GM21515 (cell line): ENCODE results near the gene SEMA6B.
"Not testable (repeated sequence)": the region's sequence is repeated elsewhere in the genome, so short reads cannot be mapped to it uniquely, and the experiment has no call there.

ENCODE experiments used
- ATAC-seq: cut with Tn5 transposase; IDR thresholded peaks from one replicate; pipeline ENCODE4 v1.9.1; 2021; ENCODE audit not compliant: unreplicated experiment

SEMA6B gene

DNA sequence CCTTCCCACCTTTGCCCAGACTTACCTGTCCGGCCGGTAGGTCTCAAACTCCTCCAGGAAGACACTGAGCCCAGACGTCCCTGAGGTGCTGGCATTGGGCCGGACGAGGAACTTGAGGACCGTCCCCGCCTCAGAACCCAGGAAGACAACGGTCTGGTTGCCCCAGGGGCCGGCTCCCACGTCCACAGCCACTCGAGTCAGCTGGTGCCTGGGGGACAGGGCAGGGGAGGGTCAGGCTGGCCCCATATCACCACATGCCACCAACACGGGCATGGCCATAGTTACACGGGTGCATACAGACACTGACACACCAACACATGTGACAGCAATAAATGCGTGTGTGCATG, 11.3 kb downstream of the SEMA6B start:
- no peak for ATAC-seq

GRCh38 chr19:4547303-4548237, 11.9 kb downstream of the SEMA6B start:
- ATAC-seq = no peak

GRCh38 chr19:4543842-4544647, 15.4 kb downstream of the SEMA6B start:
- ATAC-seq = no peak

- no peak for ATAC-seq
Observed at GRCh38 chr19:4542896-4543841, 16.3 kb downstream of the SEMA6B start.

GRCh38 chr19:4541806-4542145, 17.7 kb downstream of the SEMA6B start:
- ATAC-seq = not testable (repeated sequence)

DNA sequence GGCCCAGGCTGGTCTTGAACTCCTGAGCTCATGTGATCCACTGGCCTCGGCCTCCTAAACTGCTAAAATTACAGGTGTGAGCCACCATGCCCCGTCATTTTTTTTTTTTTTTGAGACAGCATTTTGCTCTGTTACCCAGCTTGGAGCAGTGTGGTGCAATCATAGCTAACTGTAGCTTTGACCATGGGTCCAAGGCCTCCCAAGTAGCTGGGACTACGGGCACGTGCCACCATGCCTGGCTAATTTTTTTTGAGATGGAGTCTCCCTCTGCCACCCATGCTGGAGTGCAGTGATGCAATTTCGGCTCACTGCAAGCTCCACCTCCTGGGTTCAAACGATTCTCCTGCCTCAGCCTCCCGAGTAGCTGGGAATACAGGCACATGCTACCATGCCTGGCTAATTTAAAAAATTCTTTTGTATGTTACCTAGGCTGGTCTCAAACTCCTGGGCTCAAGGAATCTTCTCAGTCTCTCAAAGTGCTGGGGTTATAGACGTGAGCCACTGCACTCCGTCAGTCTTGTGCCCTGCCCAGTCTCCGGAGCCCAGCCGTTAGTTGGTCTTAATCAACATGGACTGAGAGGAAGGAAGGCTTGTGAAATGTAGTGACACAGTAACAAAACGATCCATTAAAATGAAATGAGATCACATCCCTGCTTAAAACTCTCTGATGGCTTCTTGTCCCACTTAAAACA, 18.2 kb downstream of the SEMA6B start:
- ATAC-seq = no peak

DNA sequence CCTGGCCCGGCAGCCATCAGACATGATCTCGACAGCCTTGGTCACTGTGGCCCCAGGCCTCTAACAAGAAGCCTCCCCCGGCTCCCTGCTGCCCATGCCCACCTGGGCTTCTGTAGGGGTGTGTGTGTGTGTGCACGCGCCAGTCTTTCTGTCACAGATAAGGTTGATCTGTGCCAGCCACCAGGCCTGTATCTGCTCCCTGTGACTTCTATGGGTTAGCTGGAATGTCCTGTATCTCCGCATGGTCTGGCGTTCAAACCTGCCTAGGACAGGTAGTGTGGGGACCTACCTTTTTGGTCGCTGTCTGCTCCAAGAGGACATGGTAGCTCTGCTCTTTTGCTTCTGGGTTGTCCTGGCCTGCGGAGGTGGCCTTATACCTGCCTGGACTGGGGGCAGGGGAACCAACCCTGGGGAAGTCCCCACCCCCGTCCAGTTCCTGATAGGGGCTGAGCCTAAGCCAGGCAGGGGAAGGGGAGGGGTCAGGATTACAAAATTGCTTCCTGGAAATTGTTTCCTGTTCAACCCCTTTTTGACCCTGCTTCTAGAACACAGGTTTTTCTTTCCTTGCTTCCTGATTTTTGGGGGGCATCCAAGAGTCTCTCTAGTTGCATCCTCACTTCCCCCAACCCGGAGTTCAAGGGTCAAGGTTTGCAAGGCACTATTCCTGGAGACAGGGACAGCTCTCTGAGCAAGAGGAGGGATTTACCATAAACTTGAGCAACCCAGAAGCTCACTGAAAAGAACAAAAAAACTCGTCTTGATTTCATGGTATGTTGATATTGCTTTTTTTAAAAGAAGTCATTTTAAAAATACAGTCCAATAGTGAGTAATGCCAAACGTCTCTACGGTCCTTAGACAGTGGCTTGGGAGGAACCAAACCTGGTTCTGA, 19.5 kb downstream of the SEMA6B start, which contains the start of gene LRG1:
TSS of gene LRG1 (minus strand) at position 344 of the 889 bp plus-strand sequence. CDS start at position 321, 23 bp downstream.
- ATAC-seq = no peak

GRCh38 chr19:4539169-4539692, 20.3 kb downstream of the SEMA6B start:
- no peak for ATAC-seq

GRCh38 chr19:4538601-4538954, 20.9 kb downstream of the SEMA6B start:
- ATAC-seq = no peak

DNA sequence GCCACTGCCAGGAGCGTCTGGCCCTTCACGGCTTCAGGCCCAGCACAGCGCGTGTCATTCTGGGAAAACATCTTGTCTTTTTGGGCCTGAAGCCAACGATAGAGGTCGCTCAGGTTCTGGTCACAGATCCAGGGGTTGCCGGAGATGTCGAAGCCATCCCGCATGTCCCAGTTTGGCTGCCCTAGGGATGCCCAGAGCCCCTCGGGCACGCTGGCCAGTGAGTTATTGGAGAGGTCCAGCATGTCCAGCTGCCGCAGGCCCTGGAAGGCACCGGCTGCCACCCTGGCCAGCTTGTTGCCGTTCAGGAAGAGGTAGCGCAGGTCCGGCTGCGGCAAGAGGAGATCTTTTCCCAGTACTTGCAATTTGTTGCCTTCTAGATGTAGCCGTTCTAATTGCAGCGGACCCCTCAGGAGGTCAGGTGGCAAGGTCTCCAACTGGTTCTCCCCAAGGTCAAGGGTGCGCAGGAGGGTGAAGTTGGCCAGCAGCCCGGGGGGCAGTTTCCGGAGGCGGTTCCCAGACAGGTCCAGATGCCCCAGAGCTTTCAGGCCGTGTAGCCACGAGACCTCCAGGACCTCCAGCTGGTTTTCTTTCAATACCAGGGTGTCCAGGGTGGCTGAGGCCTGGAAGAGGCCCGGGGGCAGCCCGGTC, 21.4 kb downstream of the SEMA6B start:
- no peak for ATAC-seq

DNA sequence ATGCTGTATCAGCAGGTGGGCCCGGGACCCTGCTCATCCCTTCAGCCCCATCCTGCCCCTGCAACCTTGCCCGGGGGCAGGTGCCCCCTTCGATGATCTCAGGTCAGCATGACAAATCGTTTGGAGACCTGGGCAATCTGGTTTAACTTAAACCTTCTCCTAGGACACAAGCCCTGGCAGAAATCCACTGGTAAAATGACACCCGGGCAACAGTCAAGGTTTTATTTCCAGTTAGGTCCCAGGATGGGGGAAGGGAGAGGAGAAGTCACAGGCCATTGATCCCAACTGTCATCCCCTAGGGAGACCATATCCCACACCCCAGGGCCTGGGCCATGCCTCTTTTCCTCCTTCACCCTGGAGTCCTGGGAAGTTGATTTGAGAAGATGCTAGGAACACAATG, 22.7 kb downstream of the SEMA6B start:
- ATAC-seq = no peak

DNA sequence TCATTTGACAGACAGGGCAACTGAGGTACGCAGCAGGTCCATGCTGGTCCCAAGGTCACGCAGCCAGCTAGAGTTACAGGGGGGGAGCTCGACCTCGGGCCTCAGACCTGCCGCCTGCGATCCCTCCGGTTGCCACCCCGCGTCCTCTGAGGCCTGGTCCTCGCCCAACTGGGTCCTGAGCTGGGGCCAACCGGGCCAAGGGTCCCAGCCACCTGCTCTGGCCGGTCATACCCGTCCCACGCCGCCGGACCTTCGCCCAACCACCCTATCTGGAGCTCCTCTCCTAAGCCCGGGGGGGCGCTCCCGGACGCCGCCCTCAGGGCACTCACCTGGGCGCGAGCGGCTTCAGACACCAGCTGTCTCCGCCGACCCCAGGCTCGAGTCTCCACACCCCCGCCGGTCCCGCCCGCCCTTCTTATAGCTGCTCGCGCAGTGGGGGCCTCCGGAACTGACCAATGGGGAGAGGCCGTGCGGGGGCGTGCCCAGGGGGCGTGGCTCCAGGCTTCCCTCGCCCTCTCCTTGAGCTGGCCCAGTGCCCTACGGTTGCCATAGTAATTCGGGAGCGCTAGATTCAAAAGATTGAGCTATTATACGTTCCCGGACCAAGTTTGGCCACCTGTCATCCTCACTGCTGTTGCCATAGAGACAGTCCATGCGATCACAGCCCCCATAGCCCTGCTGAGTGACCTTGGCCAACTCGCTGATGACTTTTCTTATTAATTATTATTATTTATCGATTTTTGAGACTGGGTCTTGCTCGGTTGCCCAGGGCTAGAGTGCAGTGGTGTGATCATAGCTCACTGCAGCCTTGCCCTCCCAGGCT, 24.4 kb downstream of the SEMA6B start, which contains the start of gene PLIN5:
TSS of gene PLIN5 (minus strand) at position 389 of the 823 bp plus-strand sequence. CDS start 1,150 bp downstream, outside the sequence.
- no peak for ATAC-seq

DNA sequence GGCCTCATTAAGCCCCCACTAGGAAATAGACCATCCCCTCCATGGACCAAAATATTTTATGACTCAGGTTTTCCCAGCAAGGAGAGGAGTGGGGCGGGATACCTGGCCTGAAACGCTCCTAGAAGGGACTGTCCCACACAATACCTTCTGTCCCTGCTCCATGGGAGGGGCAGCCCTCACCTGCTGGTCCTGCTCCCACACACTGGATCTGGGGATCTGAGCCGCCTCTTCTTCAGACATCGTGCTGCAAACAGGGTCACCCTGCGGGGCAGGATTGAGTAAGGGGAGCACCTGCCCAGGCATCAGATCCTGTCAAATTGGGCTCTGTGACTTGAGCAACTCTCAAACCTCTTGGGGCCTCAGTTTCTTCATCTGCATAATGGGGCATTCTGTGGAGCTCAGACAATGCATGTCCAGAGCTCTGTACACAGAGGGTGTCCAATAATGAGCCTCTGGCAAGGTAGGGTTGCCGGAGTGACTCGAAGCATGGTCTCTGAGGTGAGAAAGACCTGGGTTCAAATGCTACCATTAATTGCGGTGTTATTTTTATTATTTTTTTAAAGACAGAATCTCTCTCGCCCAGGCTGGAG, 25.6 kb downstream of the SEMA6B start:
- ATAC-seq = no peak

GRCh38 chr19:4533334-4533733, 26.1 kb downstream of the SEMA6B start:
- ATAC-seq = no peak

GRCh38 chr19:4531562-4532165, 27.8 kb downstream of the SEMA6B start:
- ATAC-seq = no peak

DNA sequence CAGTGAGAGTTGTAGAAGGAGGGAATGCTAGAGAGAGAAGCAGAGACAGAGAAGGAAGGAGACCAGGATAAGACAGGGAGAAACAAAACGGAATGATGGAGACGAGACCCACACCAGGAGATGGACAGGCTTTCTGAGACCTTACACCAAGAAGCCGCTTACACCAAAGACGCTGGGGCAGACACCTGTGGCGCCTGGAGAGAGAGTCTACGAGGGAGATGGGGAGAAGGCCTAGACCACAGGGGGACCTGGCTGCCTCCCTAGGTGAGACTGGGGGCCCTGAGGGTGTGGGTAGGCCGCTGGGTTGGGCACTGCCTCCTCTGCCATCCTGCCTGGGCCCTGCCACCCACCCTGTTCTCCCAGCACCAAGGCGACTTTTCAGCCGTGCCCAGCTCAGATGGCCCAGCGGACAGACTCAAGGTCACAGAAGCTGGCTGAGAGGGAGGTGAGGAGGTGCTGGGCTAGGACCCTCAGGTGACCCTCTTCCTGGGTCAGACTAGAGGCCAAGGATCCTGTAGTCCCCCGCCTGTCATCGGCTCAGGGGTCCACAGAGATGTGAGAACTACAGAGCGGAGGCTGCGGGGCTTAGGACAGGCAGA, 29.5 kb downstream of the SEMA6B start:
- no peak for ATAC-seq
